Breast epithelium (tissue), 3 donors: ENCODE results near the gene BCL2L14.

Experiments used
- POLR2A ChIP-seq: fragments of 450-650 bp; IDR thresholded peaks from one replicate; pipeline ENCODE4 v1.6.1; 2016; ENCODE audit warnings: antibody characterized with exemption, mild to moderate bottlenecking, moderate library complexity
- POLR2AphosphoS5 ChIP-seq, 3 donors: sonication (generic); formaldehyde crosslinking; IDR thresholded peaks; one replicate each; pipeline ENCODE4 v1.6.1; 2017; ENCODE audit warnings: antibody characterized with exemption in 3 of 3
- TF ChIP-seq, protein P1 (sequence below), 3 donors: fragments of 450-650 bp; IDR thresholded peaks; one replicate each; pipeline ENCODE4 v1.5.1; 2016 to 2017; ENCODE audit warnings: antibody characterized with exemption in 3 of 3, mild to moderate bottlenecking in 3 of 3, moderate library complexity in 3 of 3

- TF ChIP-seq, protein P1, sequence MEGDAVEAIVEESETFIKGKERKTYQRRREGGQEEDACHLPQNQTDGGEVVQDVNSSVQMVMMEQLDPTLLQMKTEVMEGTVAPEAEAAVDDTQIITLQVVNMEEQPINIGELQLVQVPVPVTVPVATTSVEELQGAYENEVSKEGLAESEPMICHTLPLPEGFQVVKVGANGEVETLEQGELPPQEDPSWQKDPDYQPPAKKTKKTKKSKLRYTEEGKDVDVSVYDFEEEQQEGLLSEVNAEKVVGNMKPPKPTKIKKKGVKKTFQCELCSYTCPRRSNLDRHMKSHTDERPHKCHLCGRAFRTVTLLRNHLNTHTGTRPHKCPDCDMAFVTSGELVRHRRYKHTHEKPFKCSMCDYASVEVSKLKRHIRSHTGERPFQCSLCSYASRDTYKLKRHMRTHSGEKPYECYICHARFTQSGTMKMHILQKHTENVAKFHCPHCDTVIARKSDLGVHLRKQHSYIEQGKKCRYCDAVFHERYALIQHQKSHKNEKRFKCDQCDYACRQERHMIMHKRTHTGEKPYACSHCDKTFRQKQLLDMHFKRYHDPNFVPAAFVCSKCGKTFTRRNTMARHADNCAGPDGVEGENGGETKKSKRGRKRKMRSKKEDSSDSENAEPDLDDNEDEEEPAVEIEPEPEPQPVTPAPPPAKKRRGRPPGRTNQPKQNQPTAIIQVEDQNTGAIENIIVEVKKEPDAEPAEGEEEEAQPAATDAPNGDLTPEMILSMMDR (IDR thresholded peaks at IDR 0.05): no peak
- TF ChIP-seq POLR2A (no peak), POLR2AphosphoS5 (IDR thresholded peaks at IDR 0.05) (no peak)
These were observed 36.9 kb downstream of the BCL2L14 start for GRCh38 chr12:12107678-12108077.
